H1 (cell line): ENCODE data around the gene RFFL. TPM values are rescaled to one million over a fixed set of nuclear protein-coding genes. Genes with fewer than 3 reads are reported as not detected.

Experiments
- CTCF ChIA-PET: fragments of 300-600 bp; sonication (Branson Sonifier 250); formaldehyde crosslinking; loops from one replicate; lab custom pipeline; 2021; ENCODE audit not compliant: partially characterized antibody; lab: Charles Lee
- POLR2A ChIA-PET: fragments of 300-600 bp; sonication (Branson Sonifier 250); formaldehyde crosslinking; loops from one replicate; lab custom pipeline; 2021; ENCODE audit warnings: inconsistent platforms; ENCODE audit not compliant: partially characterized antibody; lab: Charles Lee
- DNase-seq, 2 experiments: peaks; one replicate each; pipeline versions ENCODE4 v3.0.0 to v3.0.0-alpha.2; 2010 to 2022; ENCODE audit warnings: low spot score in 2 of 2, low read depth in 1 of 2, mixed read lengths in 1 of 2
- FAIRE-seq: peaks from 2 replicates; lab custom pipeline; 2011; peaks lifted over from hg19 to GRCh38; lab: Jason Lieb, UNC
- H2AFZ ChIP-seq: 2 replicates; pipeline ENCODE4 v1.8.1; 2012; ENCODE audit warnings: low read length, inconsistent platforms
- H2AK5ac ChIP-seq: 2 replicates; pipeline ENCODE4 v1.6.1; 2013; ENCODE audit warnings: low read depth, low read length
- H2BK120ac ChIP-seq: replicated peaks from 2 replicates; pipeline ENCODE3; 2013; ENCODE audit warnings: low read depth, low read length, inconsistent platforms
- H2BK12ac ChIP-seq: 2 replicates; pipeline ENCODE4 v1.6.1; 2013; ENCODE audit warnings: low read depth, low read length
- H2BK15ac ChIP-seq: 2 replicates; pipeline ENCODE4 v1.6.1; 2013; ENCODE audit warnings: low read length
- H2BK20ac ChIP-seq: 2 replicates; pipeline ENCODE4 v1.6.1; 2013; ENCODE audit warnings: low read length
- H2BK5ac ChIP-seq: 2 replicates; pipeline ENCODE4 v1.6.1; 2013; ENCODE audit warnings: low read depth, low read length
- H3K14ac ChIP-seq: 2 replicates; pipeline ENCODE4 v1.6.1; 2013; ENCODE audit warnings: inconsistent platforms; ENCODE audit not compliant: insufficient read length
- H3K18ac ChIP-seq: 2 replicates; pipeline ENCODE4 v1.6.1; 2013; ENCODE audit warnings: low read length; ENCODE audit errors: extremely low read depth
- H3K23ac ChIP-seq: 2 replicates; pipeline ENCODE4 v1.6.1; 2013; ENCODE audit warnings: inconsistent platforms; ENCODE audit not compliant: insufficient read length
- H3K23me2 ChIP-seq: 2 replicates; pipeline ENCODE4 v1.6.1; 2013; ENCODE audit warnings: low read depth, low read length
- H3K27ac ChIP-seq: 2 replicates; pipeline ENCODE4 v1.6.1; 2011; ENCODE audit warnings: low read depth, low read length, inconsistent platforms
- H3K27me3 ChIP-seq, 4 experiments: replicated peaks in 1 of 4; 1 replicate in 1 of 4; 2 replicates in 3 of 4; pipeline versions ENCODE4 v1.6.1 to v1.8.1; 2011 to 2013; ENCODE audit warnings: low read length in 3 of 4, mild to moderate bottlenecking in 3 of 4, inconsistent platforms in 2 of 4, mixed read lengths in 2 of 4, moderate library complexity in 1 of 4; ENCODE audit not compliant: control insufficient read depth in 3 of 4, insufficient read depth in 3 of 4; ENCODE audit errors: extremely low read depth in 1 of 4
- H3K36me3 ChIP-seq, 4 experiments: 2 replicates each; pipeline versions ENCODE4 v1.6.1 to v1.8.1; 2011 to 2013; ENCODE audit warnings: mild to moderate bottlenecking in 4 of 4, low read length in 3 of 4, moderate library complexity in 2 of 4, control low read depth in 1 of 4, inconsistent platforms in 1 of 4; ENCODE audit not compliant: insufficient read depth in 4 of 4, control insufficient read depth in 2 of 4
- H3K4ac ChIP-seq: replicated peaks from 2 replicates; pipeline ENCODE3; 2013; ENCODE audit warnings: low read length, low read depth, mixed read lengths, inconsistent platforms; ENCODE audit not compliant: insufficient read length
- H3K4me1 ChIP-seq, 4 experiments: replicated peaks in 1 of 4; 1 replicate in 1 of 4; 2 replicates in 3 of 4; pipeline versions ENCODE4 v1.6.1 to v1.8.1; 2011 to 2013; ENCODE audit warnings: low read length in 3 of 4, inconsistent platforms in 2 of 4, mixed read lengths in 1 of 4; ENCODE audit not compliant: insufficient read depth in 4 of 4, control insufficient read depth in 3 of 4
- H3K4me2 ChIP-seq, 2 experiments: 2 replicates each; pipeline versions ENCODE4 v1.6.1 to v1.8.1; 2011 to 2013; ENCODE audit warnings: low read depth in 2 of 2, low read length in 2 of 2, control low read depth in 1 of 2, inconsistent platforms in 1 of 2, mild to moderate bottlenecking in 1 of 2; ENCODE audit not compliant: insufficient read depth in 1 of 2
- H3K4me3 ChIP-seq, 4 experiments: fragments of 200-600, 300-600 bp in 1 of 4; sonication (generic), shearing (Covaris generic), sonication (Bioruptor Twin) in 1 of 4; 2 replicates each; pipeline versions ENCODE4 v1.5.1 to v1.8.1; 2011 to 2016; ENCODE audit warnings: low read length in 4 of 4, low read depth in 3 of 4, control low read depth in 2 of 4, inconsistent platforms in 2 of 4, mild to moderate bottlenecking in 2 of 4, mixed read lengths in 1 of 4, moderate library complexity in 1 of 4; ENCODE audit not compliant: insufficient read depth in 2 of 4; ENCODE audit errors: extremely low read depth in 1 of 4
- H3K56ac ChIP-seq: replicated peaks from 2 replicates; pipeline ENCODE3; 2013; ENCODE audit warnings: low read depth, mild to moderate bottlenecking, mixed read lengths, low read length, inconsistent platforms; ENCODE audit not compliant: insufficient read length
- H3K79me1 ChIP-seq: 2 replicates; pipeline ENCODE4 v1.6.1; 2013; ENCODE audit warnings: low read depth, low read length, control low read depth
- H3K79me2 ChIP-seq, 2 experiments: 2 replicates each; pipeline versions ENCODE4 v1.6.1 to v1.8.1; 2012 to 2013; ENCODE audit warnings: low read length in 2 of 2, mild to moderate bottlenecking in 2 of 2, inconsistent platforms in 1 of 2; ENCODE audit not compliant: insufficient read depth in 2 of 2, control insufficient read depth in 1 of 2
- H3K9ac ChIP-seq, 4 experiments: replicated peaks in 1 of 4; 1 replicate in 1 of 4; 2 replicates in 3 of 4; pipeline versions ENCODE4 v1.6.1 to v1.8.1; 2011 to 2013; ENCODE audit warnings: low read depth in 3 of 4, low read length in 3 of 4, control low read depth in 2 of 4, mild to moderate bottlenecking in 2 of 4, moderate library complexity in 2 of 4, inconsistent platforms in 1 of 4; ENCODE audit errors: extremely low read depth in 1 of 4
- H3K9me3 ChIP-seq, 2 experiments: 2 replicates each; pipeline versions ENCODE4 v1.6.1 to v1.8.1; 2012 to 2013; ENCODE audit warnings: mild to moderate bottlenecking in 2 of 2, moderate library complexity in 2 of 2, control low read depth in 1 of 2, inconsistent platforms in 1 of 2, low read depth in 1 of 2, low read length in 1 of 2, mixed read lengths in 1 of 2; ENCODE audit not compliant: insufficient read depth in 2 of 2
- H4K20me1 ChIP-seq, 2 experiments: replicated peaks in 1 of 2; 2 replicates each; pipeline versions ENCODE3 to v1.8.1; 2011 to 2013; ENCODE audit warnings: inconsistent platforms in 2 of 2, low read length in 2 of 2, mild to moderate bottlenecking in 1 of 2; ENCODE audit not compliant: insufficient read depth in 2 of 2, control insufficient read depth in 1 of 2
- H4K5ac ChIP-seq: 2 replicates; pipeline ENCODE4 v1.6.1; 2013; ENCODE audit warnings: low read length, low read depth, mixed read lengths, inconsistent platforms; ENCODE audit not compliant: insufficient read length
- H4K8ac ChIP-seq: 2 replicates; pipeline ENCODE4 v1.8.0; 2013; ENCODE audit warnings: mild to moderate bottlenecking, moderate library complexity, low read length, inconsistent platforms; ENCODE audit not compliant: insufficient read depth; ENCODE audit errors: extremely low read depth
- H4K91ac ChIP-seq: replicated peaks from 2 replicates; pipeline ENCODE3; 2013; ENCODE audit warnings: low read length, mixed read lengths, inconsistent platforms; ENCODE audit not compliant: insufficient read length
- ASH2L ChIP-seq: fragments of 200-600, 300-600 bp; sonication (generic); IDR thresholded peaks from one replicate; pipeline ENCODE4 v1.7.1; 2017; ENCODE audit warnings: low read length
- BCL11A ChIP-seq, 2 experiments: IDR thresholded peaks; one replicate each; pipeline ENCODE4 v1.6.1; 2011; ENCODE audit warnings: low read depth in 2 of 2, low read length in 2 of 2, mild to moderate bottlenecking in 2 of 2
- BRCA1 ChIP-seq: IDR thresholded peaks from 2 replicates; pipeline ENCODE4 v1.6.1; 2012; ENCODE audit warnings: low read depth, low read length, improper control_type of control experiment
- CREB1 ChIP-seq: IDR thresholded peaks from 2 replicates; pipeline ENCODE4 v1.6.1; 2012; ENCODE audit warnings: inconsistent platforms
- CTCF ChIP-seq, 3 experiments: IDR thresholded peaks; 1 replicate in 2 of 3; 2 replicates in 1 of 3; pipeline versions ENCODE4 v1.5.1 to v1.6.1; 2011; ENCODE audit warnings: low read length in 3 of 3, mild to moderate bottlenecking in 3 of 3, inconsistent platforms in 2 of 3, low read depth in 1 of 3, moderate library complexity in 1 of 3; ENCODE audit not compliant: insufficient read depth in 1 of 3; ENCODE audit errors: control extremely low read depth in 1 of 3
- KDM4A ChIP-seq: IDR thresholded peaks from one replicate; pipeline ENCODE4 v1.7.1; 2012; ENCODE audit warnings: low read depth, mild to moderate bottlenecking, moderate library complexity, low read length, inconsistent platforms; ENCODE audit not compliant: severe bottlenecking
- SIN3A ChIP-seq, 2 experiments: IDR thresholded peaks in 1 of 2; conservative IDR thresholded peaks in 1 of 2; 2 replicates each; pipeline ENCODE4 v1.6.1; 2011 to 2012; ENCODE audit warnings: low read length in 2 of 2, improper control_type of control experiment in 1 of 2, low read depth in 1 of 2, mild to moderate bottlenecking in 1 of 2
- SUZ12 ChIP-seq: fragments of 200-600 bp; sonication (generic); IDR thresholded peaks from 2 replicates; pipeline ENCODE4 v1.6.1; 2012; ENCODE audit warnings: mild to moderate bottlenecking, inconsistent platforms, low read length, moderate library complexity, mixed read lengths
- TAF1 ChIP-seq: IDR thresholded peaks from 2 replicates; pipeline ENCODE4 v1.6.1; 2011; ENCODE audit warnings: mild to moderate bottlenecking, low read depth, low read length
- TCF12 ChIP-seq: IDR thresholded peaks from 2 replicates; pipeline ENCODE4 v1.6.1; 2011; ENCODE audit warnings: low read depth, mild to moderate bottlenecking, low read length
- WGBS, 2 experiments: shearing (Covaris generic) in 1 of 2; methylation state at CpG; one replicate each; pipeline versions ENCODE4 v1.1.6 to v1.1.7; 2013 to 2015; ENCODE audit warnings: low lambda C conversion rate in 2 of 2, mixed read lengths in 2 of 2, inconsistent platforms in 1 of 2, low coverage in 1 of 2, missing lambda C conversion rate in 1 of 2; ENCODE audit not compliant: insufficient replicate concordance in 2 of 2, insufficient coverage in 1 of 2, insufficient read length in 1 of 2; ENCODE audit errors: extremely low coverage in 1 of 2, missing lambda C conversion rate in 1 of 2; 5-methylcytosine and 5-hydroxymethylcytosine counted together
- polyA plus RNA-seq, 7 experiments: library from polyadenylated mRNA; depleted of rRNA in 3 of 7; stranded (reverse) in 5 of 7; unstranded in 2 of 7; fragments of >200 nt in 5 of 7; fragments of 200-250 nt in 2 of 7; gene quantifications; 1 replicate in 5 of 7; 2 replicates in 1 of 7; 4 replicates in 1 of 7; pipeline versions ENCODE4 v1.2.1 to v1.2.3, GENCODE V29; 2011 to 2013; ENCODE audit warnings: missing spikeins in 2 of 7, mixed read lengths in 2 of 7
- total RNA-seq: library from RNA; stranded (reverse); fragmentation: NEBNext Ultra II Directional; extraction: Animal tissue kit (Norgen Biotek cat#: 25700); gene quantifications from 2 replicates; pipeline ENCODE4 v1.2.1, GENCODE V29; 2021

RFFL gene
- total and polyA plus RNA-seq, 2 of the 8 experiments (the other 6 are each of a cell fraction or from before 2014, with no cell fraction given), result 14.0 to 24.5 TPM

DNA sequence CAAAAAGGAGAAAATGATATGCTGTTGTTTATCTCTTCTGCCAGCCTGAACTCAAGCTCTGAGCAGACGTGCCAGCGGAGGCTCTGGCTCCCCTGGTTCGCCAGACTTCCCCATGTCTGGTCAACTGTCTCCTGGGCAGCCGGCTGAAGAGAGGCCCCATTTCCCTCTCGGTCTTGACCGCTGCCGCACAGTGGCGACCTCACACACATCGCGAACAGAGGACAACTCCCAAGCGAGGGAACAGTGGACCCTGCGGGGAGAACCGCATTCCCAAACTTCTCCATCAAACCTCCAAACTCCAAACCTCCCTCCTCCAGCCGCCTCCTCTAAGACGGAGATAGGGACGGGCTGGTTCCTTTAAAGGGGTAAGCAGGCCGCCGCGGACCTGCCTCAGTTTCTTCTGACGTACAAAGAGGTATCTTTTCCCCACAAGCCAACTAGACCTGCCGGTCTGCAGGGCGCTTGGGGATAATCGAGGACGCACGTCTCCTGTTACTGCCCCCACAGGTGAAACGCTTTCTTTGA, 24.9 kb upstream of the RFFL start:
- 6% methylated on average over 26 of the region's 26 CpGs; no CpG with 5 or more reads in 1 of the 2 experiments for WGBS, 2 experiments
- no peak for DNase-seq
- H3K27ac ChIP-seq, result no peak overlapping the region; the same call in 1 of the 2 replicates
- H4K8ac ChIP-seq, result peak overlapping the region; percentile 85; the same call in 1 of the 2 replicates
- no peaks in the 10 kb centered on the region for H3K27me3 ChIP-seq
- H3K9ac ChIP-seq, result peak overlapping the region; percentile 8 to 57 (median 51); a peak in 6 of 7 replicates
- H2BK5ac ChIP-seq, result peak overlapping the region; percentile 60
- no peak overlapping the region for H3K56ac ChIP-seq
- no peak for FAIRE-seq
- H2AK5ac ChIP-seq, result no peak overlapping the region
- peaks cover 0 to 2% of the 10 kb centered on the region in 2 experiments; a peak in 1 of 4 replicates for H3K79me2 ChIP-seq
- no peak overlapping the region for H3K4ac ChIP-seq
- H3K4me3 ChIP-seq, result peak overlapping the region; percentile 53 to 86 (median 76)
- no peak overlapping the region for H3K23ac ChIP-seq
- peaks cover 6 to 23% (median 11%) of the 10 kb centered on the region in 4 experiments for H3K4me1 ChIP-seq
- no peak overlapping the region for H4K5ac ChIP-seq
- no peaks in the 10 kb centered on the region for H3K36me3 ChIP-seq
- no peaks in the 10 kb centered on the region for H4K20me1 ChIP-seq
- H2AFZ ChIP-seq, result peak overlapping the region; percentile 17; the same call in 1 of the 2 replicates
- no peak overlapping the region for H3K14ac ChIP-seq
- no peaks in the 10 kb centered on the region; the same call in 1 of the 2 replicates for H3K79me1 ChIP-seq
- H2BK120ac ChIP-seq, result no peak overlapping the region
- H3K18ac ChIP-seq, result peak overlapping the region; percentile 75
- no peak overlapping the region for H2BK20ac ChIP-seq
- ChIA-PET CTCF (interaction anchor here (0.6 to 1.4 kb wide), 3 partner anchors 31 to 1151 kb away, joined by 3 to 4 read pairs (median 3); no protein-coding TSS in a partner anchor), POLR2A (interaction anchor here (1.0 to 1.6 kb wide), 4 partner anchors 11 to 81 kb away, joined by 3 to 7 read pairs (median 4); partner anchors contain the start of gene RFFL)
- no peak overlapping the region for H2BK15ac ChIP-seq
- no peak overlapping the region for H2BK12ac ChIP-seq
- no peak overlapping the region for H4K91ac ChIP-seq
- H3K4me2 ChIP-seq, result peak overlapping the region; percentile 74 to 86
- H3K9me3 ChIP-seq, result no peaks in the 10 kb centered on the region
- H3K23me2 ChIP-seq, result peaks cover 12% of the 10 kb centered on the region; the same call in 1 of the 2 replicates
- TF ChIP-seq SUZ12 (no peak), SIN3A (conservative IDR thresholded peaks at IDR 0.05 in 1 of 2, IDR thresholded peaks at IDR 0.05 in 1 of 2; ENCODE audit: low read depth in 1 of 2, low read length in 2 of 2) (0 out of 4 replicates have a peak, but pooled peaks of 1 of the 2 experiments have one; percentile 22), ASH2L (peak; percentile 46), CREB1 (no peak), BCL11A (IDR thresholded peaks at IDR 0.05; ENCODE audit: low read depth in 2 of 2, low read length in 2 of 2) (no peak), TCF12 (no peak), BRCA1 (no peak), KDM4A (peak; percentile 11), CTCF (IDR thresholded peaks at IDR 0.05; ENCODE audit: control extremely low read depth in 1 of 3, insufficient read depth in 1 of 3, low read depth in 1 of 3, low read length in 3 of 3) (no peak), TAF1 (0 out of 2 replicates have a peak, but pooled peaks have one; percentile 42)
